ENCODE results near the gene STON2.

STON2 gene

GRCh38 chr14:81324011-81324410 lies 76.1 kb downstream of the STON2 start:
- ATAC-seq (ENCODE audit: low read depth) (no peak), DNase-seq (ENCODE audit: low spot score in 2 of 2) (no peak)
- Mint-ChIP-seq H3K27ac (no peak overlapping the region), H3K4me1 (no peaks in the 10 kb centered on the region), H3K4me3 (no peak overlapping the region), H3K27me3 (peaks cover 9% of the 10 kb centered on the region), H3K9me3 (no peaks in the 10 kb centered on the region), H3K36me3 (no peaks in the 10 kb centered on the region)

GRCh38 chr14:81323093-81323492 lies 77.0 kb downstream of the STON2 start:
- Mint-ChIP-seq H3K27me3 (peaks cover 9% of the 10 kb centered on the region), H3K9me3 (no peaks in the 10 kb centered on the region), H3K36me3 (no peaks in the 10 kb centered on the region), H3K4me1 (no peaks in the 10 kb centered on the region), H3K27ac (no peak overlapping the region), H3K4me3 (no peak overlapping the region)
- DNase-seq (ENCODE audit: low spot score in 2 of 2), result no peak
- ATAC-seq (ENCODE audit: low read depth), result no peak

DNA sequence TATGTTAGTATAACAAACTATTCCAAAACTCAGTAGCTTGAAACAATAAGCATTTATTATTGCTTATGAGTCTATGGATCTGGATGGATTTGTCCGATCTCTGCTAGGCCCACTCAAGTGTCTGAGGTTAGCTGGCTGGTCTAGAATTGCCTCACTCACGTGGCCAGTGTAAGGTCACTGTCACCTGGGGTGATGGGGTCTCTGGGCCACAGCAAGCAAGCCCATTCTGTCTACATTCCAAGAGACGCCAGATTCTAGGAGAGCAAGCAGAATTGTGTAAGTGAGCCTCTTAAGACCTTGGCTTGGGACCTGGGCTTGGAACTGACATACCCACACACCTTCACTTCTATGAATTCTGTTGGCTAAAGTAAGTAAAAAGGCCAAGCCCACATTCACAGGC lies 80.2 kb downstream of the STON2 start:
- no peak overlapping the region for H3K27ac Mint-ChIP-seq
- no peaks in the 10 kb centered on the region for H3K4me1 Mint-ChIP-seq
- H3K36me3 Mint-ChIP-seq, result no peaks in the 10 kb centered on the region
- peaks cover 6% of the 10 kb centered on the region for H3K27me3 Mint-ChIP-seq
- DNase-seq (ENCODE audit: low spot score in 2 of 2) (no peak), ATAC-seq (ENCODE audit: low read depth) (no peak)
- H3K4me3 Mint-ChIP-seq, result no peak overlapping the region
- H3K9me3 Mint-ChIP-seq, result no peaks in the 10 kb centered on the region

- Mint-ChIP-seq H3K27ac (no peak overlapping the region), H3K4me1 (no peaks in the 10 kb centered on the region), H3K36me3 (no peaks in the 10 kb centered on the region), H3K9me3 (no peaks in the 10 kb centered on the region), H3K27me3 (peaks cover 4% of the 10 kb centered on the region), H3K4me3 (no peak overlapping the region)
- ATAC-seq (ENCODE audit: low read depth), result no peak
- no peak for DNase-seq (ENCODE audit: low spot score in 2 of 2)
Measured at GRCh38 chr14:81319314-81319713, 80.8 kb downstream of the STON2 start.

GRCh38 chr14:81315341-81315740 lies 84.8 kb downstream of the STON2 start:
- DNase-seq (ENCODE audit: low spot score in 2 of 2), result no peak
- Mint-ChIP-seq H3K27ac (no peak overlapping the region), H3K36me3 (no peaks in the 10 kb centered on the region), H3K27me3 (peaks cover 9% of the 10 kb centered on the region), H3K4me3 (no peak overlapping the region), H3K4me1 (no peaks in the 10 kb centered on the region), H3K9me3 (no peaks in the 10 kb centered on the region)
- no peak for ATAC-seq (ENCODE audit: low read depth)

- no peaks in the 10 kb centered on the region for H3K36me3 Mint-ChIP-seq
- no peaks in the 10 kb centered on the region for H3K9me3 Mint-ChIP-seq
- ATAC-seq (ENCODE audit: low read depth), result no peak
- H3K4me3 Mint-ChIP-seq, result no peak overlapping the region
- no peak overlapping the region for H3K27ac Mint-ChIP-seq
- no peaks in the 10 kb centered on the region for H3K4me1 Mint-ChIP-seq
- H3K27me3 Mint-ChIP-seq, result peaks cover 9% of the 10 kb centered on the region
- DNase-seq (ENCODE audit: low spot score in 2 of 2), result no peak
Measured at GRCh38 chr14:81314443-81315175, 85.5 kb downstream of the STON2 start.

- ATAC-seq (ENCODE audit: low read depth) (no peak), DNase-seq (ENCODE audit: low spot score in 2 of 2) (no peak)
- Mint-ChIP-seq H3K4me3 (no peak overlapping the region), H3K4me1 (no peaks in the 10 kb centered on the region), H3K36me3 (no peaks in the 10 kb centered on the region), H3K27ac (no peak overlapping the region), H3K27me3 (peaks cover 9% of the 10 kb centered on the region), H3K9me3 (no peaks in the 10 kb centered on the region)
Measured at GRCh38 chr14:81313775-81314429, 86.2 kb downstream of the STON2 start.

- no peaks in the 10 kb centered on the region for H3K4me1 Mint-ChIP-seq
- H3K27ac Mint-ChIP-seq, result no peak overlapping the region
- H3K36me3 Mint-ChIP-seq, result no peaks in the 10 kb centered on the region
- DNase-seq (ENCODE audit: low spot score in 2 of 2) (no peak), ATAC-seq (ENCODE audit: low read depth) (no peak)
- no peak overlapping the region for H3K4me3 Mint-ChIP-seq
- peaks cover 9% of the 10 kb centered on the region for H3K27me3 Mint-ChIP-seq
- no peaks in the 10 kb centered on the region for H3K9me3 Mint-ChIP-seq
Measured at GRCh38 chr14:81313200-81313599, 86.9 kb downstream of the STON2 start.

DNA sequence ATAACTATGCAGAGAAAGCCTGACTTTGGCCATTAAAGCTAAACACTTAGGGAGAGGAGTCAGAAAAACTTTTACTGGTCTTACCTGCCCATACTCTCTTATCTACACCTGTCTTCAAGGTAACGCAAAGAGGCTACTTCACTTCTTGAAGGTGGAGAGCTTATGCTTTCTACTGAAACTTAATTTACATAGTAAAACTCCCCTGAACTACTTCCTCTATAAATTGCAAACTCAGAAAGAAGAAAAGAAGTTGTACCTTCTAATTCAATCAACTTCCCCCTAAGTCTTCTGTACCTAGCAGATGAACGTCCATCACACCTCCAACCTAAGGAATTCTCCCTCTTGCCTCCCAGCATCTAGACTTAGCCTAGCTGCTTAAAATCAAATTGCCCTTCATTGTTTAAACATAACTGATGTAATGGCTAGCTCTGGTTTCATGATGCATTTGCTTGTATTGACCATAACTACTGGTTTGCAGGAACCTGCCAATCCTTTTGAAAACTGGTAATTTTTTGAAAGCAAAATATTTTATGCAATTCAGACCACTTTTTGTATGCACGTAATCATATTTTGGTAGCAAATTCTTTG lies 87.7 kb downstream of the STON2 start:
- Mint-ChIP-seq H3K27me3 (peaks cover 9% of the 10 kb centered on the region), H3K36me3 (no peaks in the 10 kb centered on the region), H3K9me3 (no peaks in the 10 kb centered on the region), H3K27ac (no peak overlapping the region), H3K4me3 (no peak overlapping the region), H3K4me1 (no peaks in the 10 kb centered on the region)
- DNase-seq (ENCODE audit: low spot score in 2 of 2) (no peak), ATAC-seq (ENCODE audit: low read depth) (no peak)

DNA sequence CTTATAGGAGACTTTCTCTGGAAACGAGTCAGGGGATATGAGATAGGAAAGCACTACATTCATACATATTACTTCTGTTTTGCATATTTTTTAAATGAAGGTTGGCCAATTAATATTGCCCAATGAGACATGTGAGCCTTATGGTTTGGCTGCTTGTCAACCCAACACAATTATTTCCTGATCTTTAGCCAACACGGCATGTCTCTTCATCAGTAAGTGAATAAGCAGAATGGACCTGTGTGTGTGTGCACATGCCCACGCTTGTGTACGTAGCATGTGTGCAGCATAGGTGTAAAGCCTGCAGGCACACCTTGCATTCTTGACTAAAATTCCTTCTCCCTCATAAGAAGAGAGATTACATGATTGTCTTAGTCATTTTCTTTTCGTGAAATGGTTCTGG lies 88.3 kb downstream of the STON2 start:
- Mint-ChIP-seq H3K9me3 (no peaks in the 10 kb centered on the region), H3K27me3 (peaks cover 11% of the 10 kb centered on the region), H3K36me3 (no peaks in the 10 kb centered on the region), H3K4me3 (no peak overlapping the region), H3K4me1 (no peaks in the 10 kb centered on the region), H3K27ac (no peak overlapping the region)
- no peak for DNase-seq (ENCODE audit: low spot score in 2 of 2)
- ATAC-seq (ENCODE audit: low read depth), result no peak

- H3K4me1 Mint-ChIP-seq, result no peaks in the 10 kb centered on the region
- H3K27me3 Mint-ChIP-seq, result peaks cover 11% of the 10 kb centered on the region
- H3K27ac Mint-ChIP-seq, result no peak overlapping the region
- ATAC-seq (ENCODE audit: low read depth) (no peak), DNase-seq (ENCODE audit: low spot score in 2 of 2) (no peak)
- H3K36me3 Mint-ChIP-seq, result no peaks in the 10 kb centered on the region
- H3K9me3 Mint-ChIP-seq, result no peaks in the 10 kb centered on the region
- H3K4me3 Mint-ChIP-seq, result no peak overlapping the region
Measured at GRCh38 chr14:81311141-81311540, 89.0 kb downstream of the STON2 start.

GRCh38 chr14:81310606-81311005 lies 89.5 kb downstream of the STON2 start:
- ATAC-seq (ENCODE audit: low read depth), result no peak

DNA sequence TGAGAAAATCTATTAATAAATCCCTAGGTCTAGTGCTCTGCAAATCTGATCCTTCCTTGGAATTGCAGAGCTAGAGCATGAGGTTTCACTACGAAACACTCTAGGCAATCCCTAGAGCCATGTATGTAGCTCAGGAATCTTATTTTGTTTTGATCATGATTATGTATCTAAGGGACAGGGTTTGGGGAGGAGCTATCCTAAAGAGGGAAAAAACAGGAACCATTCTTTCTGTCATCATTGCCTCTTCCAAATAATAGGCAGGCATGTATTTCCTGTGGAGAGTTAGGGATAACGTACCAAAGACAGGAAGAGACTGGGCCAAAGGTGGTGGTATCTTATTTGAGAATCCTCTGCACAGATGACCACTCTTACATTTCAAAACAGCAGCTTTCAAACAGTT lies 90.6 kb downstream of the STON2 start:
- Mint-ChIP-seq H3K27me3 (peaks cover 11% of the 10 kb centered on the region), H3K9me3 (no peaks in the 10 kb centered on the region), H3K4me1 (no peaks in the 10 kb centered on the region), H3K4me3 (no peak overlapping the region), H3K27ac (no peak overlapping the region), H3K36me3 (no peaks in the 10 kb centered on the region)
- ATAC-seq (ENCODE audit: low read depth), result no peak
- no peak for DNase-seq (ENCODE audit: low spot score in 2 of 2)

More at GRCh38 chr14:81310606-81311005, 89.5 kb downstream of the STON2 start:
- Mint-ChIP-seq H3K27me3 (peaks cover 11% of the 10 kb centered on the region), H3K36me3 (no peaks in the 10 kb centered on the region), H3K27ac (no peak overlapping the region), H3K4me1 (no peaks in the 10 kb centered on the region), H3K9me3 (no peaks in the 10 kb centered on the region), H3K4me3 (no peak overlapping the region)
- DNase-seq (ENCODE audit: low spot score in 2 of 2), result no peak

DNA sequence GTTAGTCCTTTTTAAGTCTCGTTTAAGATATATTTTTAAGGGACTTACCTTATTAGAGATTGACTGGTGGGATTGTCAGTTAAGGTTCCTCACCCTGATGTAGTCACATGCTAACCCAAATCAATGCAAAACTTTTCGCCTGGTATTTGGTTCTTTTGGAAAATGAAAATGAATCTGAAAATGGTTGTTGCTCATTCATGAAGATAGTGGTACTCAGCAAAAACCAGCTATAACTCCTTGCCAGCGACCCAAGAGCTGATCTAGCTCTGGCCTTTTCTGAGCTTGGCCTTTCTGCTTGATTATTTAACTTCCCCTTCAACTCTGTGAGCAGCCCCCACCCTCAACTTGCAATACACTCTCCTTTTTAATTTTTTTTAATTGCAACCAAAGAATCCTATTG lies 94.4 kb downstream of the STON2 start:
- Mint-ChIP-seq H3K36me3 (no peaks in the 10 kb centered on the region), H3K4me3 (no peak overlapping the region)

More for the DNA sequence above, 94.4 kb downstream of the STON2 start:
- H3K9me3 Mint-ChIP-seq, result no peaks in the 10 kb centered on the region
- DNase-seq (ENCODE audit: low spot score in 2 of 2) (no peak), ATAC-seq (ENCODE audit: low read depth) (no peak)
- H3K27ac Mint-ChIP-seq, result no peak overlapping the region
- H3K4me1 Mint-ChIP-seq, result peaks cover 7% of the 10 kb centered on the region
- peaks cover 8% of the 10 kb centered on the region for H3K27me3 Mint-ChIP-seq

Measured in memory B cell (primary cell).